Colonic mucosa (tissue), 4 donors: ENCODE measurements around the gene WDPCP. TPM values are rescaled to one million over a fixed set of nuclear protein-coding genes. Genes with fewer than 3 reads are reported as not detected.
"Not testable (repeated sequence)": the region's sequence is repeated elsewhere in the genome, so short reads cannot be mapped to it uniquely, and the experiment has no call there.

ENCODE experiments used
- DNase-seq: peaks from one replicate; pipeline ENCODE4 v3.0.0-alpha.2; 2020
- H3K27ac ChIP-seq: fragments of 200-600 bp; one replicate; pipeline ENCODE4 v1.8.0; 2021
- H3K27me3 ChIP-seq: fragments of 200-600 bp; one replicate; pipeline ENCODE4 v1.8.0; 2021
- H3K36me3 ChIP-seq: fragments of 200-600 bp; one replicate; pipeline ENCODE4 v1.8.0; 2021
- H3K4me1 ChIP-seq: fragments of 200-600 bp; one replicate; pipeline ENCODE4 v1.8.0; 2021; ENCODE audit warnings: mild to moderate bottlenecking
- H3K4me3 ChIP-seq: fragments of 200-600 bp; one replicate; pipeline ENCODE4 v1.8.0; 2021
- H3K9ac ChIP-seq, 2 donors: one replicate each; pipeline ENCODE4 v1.7.0; 2013; ENCODE audit warnings: control low read depth in 2 of 2, low read depth in 2 of 2, low read length in 2 of 2
- H3K9me3 ChIP-seq: fragments of 200-600 bp; one replicate; pipeline ENCODE4 v1.8.0; 2021
- CTCF ChIP-seq: fragments of 200-600 bp; IDR thresholded peaks from one replicate; pipeline ENCODE4 v1.8.0; 2022; ENCODE audit warnings: antibody characterized with exemption, mild to moderate bottlenecking
- intact Hi-C: fragments of 100-400 bp; cut with DNase I; formaldehyde crosslinking; loops from one replicate; pipeline ENCODE4 v1.14.1; 2022
- total RNA-seq, 2 donors: library from RNA; stranded (reverse); fragmentation: NEBNext Ultra II Directional in 1 of 2; extraction: Animal tissue kit (Norgen Biotek cat#: 25700) in 1 of 2; gene quantifications; one replicate each; pipeline ENCODE4 v1.2.1, GENCODE V29; 2021
- donor health status: healthy.
- donor health status: DM: no; HTN: no; CAD: no.
- donor health status: DM: no; HTN: no; CAD: no.

The WDPCP gene
- total RNA-seq, 2 donors from 2014 or later: 3.4 to 4.5 TPM

GRCh38 chr2:63578767-63579166 lies 9.5 kb downstream of the WDPCP start:
- H3K9me3 ChIP-seq: no peaks in the 10 kb centered on the region
- H3K9ac ChIP-seq: no peak overlapping the region
- H3K4me1 ChIP-seq: no peaks in the 10 kb centered on the region
- TF ChIP-seq CTCF: no peak
- H3K27me3 ChIP-seq: no peaks in the 10 kb centered on the region
- no peak for DNase-seq
- no peak overlapping the region for H3K4me3 ChIP-seq
- intact Hi-C loops: no loop called here
- no peak overlapping the region for H3K27ac ChIP-seq
- no peaks in the 10 kb centered on the region for H3K36me3 ChIP-seq

DNA sequence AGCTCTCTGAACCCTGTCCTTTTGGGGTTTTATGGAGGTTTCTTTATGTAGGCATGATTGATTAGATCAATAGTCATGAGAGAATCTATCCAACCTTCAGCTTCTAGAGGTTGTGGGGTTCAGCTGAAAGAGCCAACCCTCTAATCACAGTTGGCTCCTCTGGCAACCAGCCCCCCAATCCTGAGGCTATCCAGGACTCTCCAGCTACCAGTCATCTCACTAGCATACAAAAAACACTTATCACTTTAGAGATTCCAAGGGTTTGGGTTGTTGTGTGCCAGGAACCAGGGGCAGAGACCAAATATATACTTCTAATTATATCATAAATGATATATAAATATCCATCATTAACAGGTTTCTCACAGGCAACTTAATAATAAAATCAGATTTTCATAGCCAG lies 11.7 kb downstream of the WDPCP start:
- Histone ChIP-seq H3K4me3 (no peak overlapping the region), H3K27ac (no peak overlapping the region), H3K27me3 (no peaks in the 10 kb centered on the region), H3K9me3 (no peaks in the 10 kb centered on the region), H3K9ac (no peak overlapping the region), H3K4me1 (no peaks in the 10 kb centered on the region), H3K36me3 (no peaks in the 10 kb centered on the region)
- no peak for DNase-seq
- TF ChIP-seq CTCF: no peak
- intact Hi-C loops: no loop called here

DNA sequence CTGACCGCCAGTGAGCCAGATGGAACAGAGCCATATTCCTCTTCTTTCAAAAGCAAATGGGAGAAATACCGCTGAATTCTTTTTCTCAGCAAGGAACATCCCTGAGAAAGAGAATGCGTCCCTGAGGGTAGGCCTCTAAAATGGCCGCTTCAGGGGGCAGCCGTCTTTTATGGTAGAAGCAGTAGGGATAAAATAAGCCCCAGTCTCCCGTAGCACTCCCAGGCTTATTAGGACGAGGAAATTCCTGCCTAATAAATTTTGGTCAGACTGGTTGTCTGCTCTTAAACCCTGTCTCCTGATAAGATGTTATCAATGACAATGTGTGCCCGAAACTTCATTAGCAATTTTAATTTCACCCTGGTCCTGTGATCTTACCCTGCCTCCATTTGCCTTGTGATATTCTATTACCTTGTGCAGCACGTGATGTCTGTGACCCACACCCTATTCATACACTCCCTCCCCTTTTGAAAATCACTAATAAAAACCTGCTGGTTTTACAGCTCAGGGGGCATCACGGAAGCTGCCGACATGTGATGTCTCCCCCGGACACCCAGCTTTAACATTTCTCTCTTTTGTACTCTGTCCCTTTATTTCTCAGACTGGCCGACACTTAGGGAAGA lies 14.4 kb downstream of the WDPCP start:
- H3K4me1 ChIP-seq, H3K9ac ChIP-seq, H3K27ac ChIP-seq, H3K9me3 ChIP-seq, DNase-seq, H3K4me3 ChIP-seq, H3K27me3 ChIP-seq, H3K36me3 ChIP-seq, intact Hi-C loops: not testable (repeated sequence)

DNA sequence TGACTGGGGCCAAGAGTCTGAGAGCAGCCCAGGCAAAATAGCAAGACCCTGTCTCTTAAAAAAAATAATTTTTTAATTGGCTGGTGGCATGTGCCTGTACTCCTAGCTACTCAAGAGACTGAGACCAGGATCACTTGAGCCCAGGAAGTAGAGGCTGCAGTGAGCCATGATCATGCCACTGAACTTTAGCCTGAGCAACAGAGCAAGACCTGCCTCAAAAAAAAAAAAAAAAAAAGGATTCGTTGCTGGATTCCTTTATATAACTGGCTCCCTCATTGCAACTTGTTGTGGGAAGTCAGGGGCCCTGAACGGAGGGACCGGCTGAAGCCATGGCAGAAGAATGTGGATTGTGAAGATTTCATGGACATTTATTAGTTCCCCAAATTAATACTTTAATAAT lies 15.3 kb downstream of the WDPCP start:
- H3K27me3 ChIP-seq, H3K36me3 ChIP-seq, intact Hi-C loops, H3K9me3 ChIP-seq, H3K9ac ChIP-seq, H3K4me3 ChIP-seq, DNase-seq, H3K27ac ChIP-seq, H3K4me1 ChIP-seq: not testable (repeated sequence)

DNA sequence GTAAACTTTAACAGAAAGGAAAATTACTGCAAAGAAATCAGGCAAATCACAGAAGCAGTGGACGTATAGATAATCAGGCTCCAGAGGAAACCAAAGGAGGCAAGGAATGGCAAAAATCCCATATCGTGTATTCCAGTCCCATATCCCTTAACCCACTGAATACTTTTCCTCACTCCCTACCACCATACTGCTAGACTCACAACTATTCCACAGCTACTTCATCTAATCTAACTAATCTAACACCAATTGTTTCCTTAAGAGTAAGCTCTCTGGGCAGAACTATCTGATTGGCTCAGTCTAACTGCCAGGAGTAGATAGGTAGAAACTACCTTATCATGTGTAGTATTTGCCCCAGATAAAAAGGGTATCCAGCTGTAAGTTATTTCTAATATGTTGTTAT lies 16.3 kb downstream of the WDPCP start:
- no peaks in the 10 kb centered on the region for H3K27me3 ChIP-seq
- no peak overlapping the region for H3K4me3 ChIP-seq
- H3K9ac ChIP-seq: no peak overlapping the region
- H3K4me1 ChIP-seq: no peaks in the 10 kb centered on the region
- H3K36me3 ChIP-seq: no peaks in the 10 kb centered on the region
- no peaks in the 10 kb centered on the region for H3K9me3 ChIP-seq
- TF ChIP-seq CTCF: no peak
- intact Hi-C loops: no loop called here
- no peak overlapping the region for H3K27ac ChIP-seq
- no peak for DNase-seq

- no peak for DNase-seq
- TF ChIP-seq CTCF: no peak
- Histone ChIP-seq H3K9ac (no peak overlapping the region), H3K36me3 (no peaks in the 10 kb centered on the region), H3K27ac (no peak overlapping the region), H3K27me3 (no peaks in the 10 kb centered on the region), H3K9me3 (no peaks in the 10 kb centered on the region), H3K4me1 (no peaks in the 10 kb centered on the region), H3K4me3 (no peak overlapping the region)
- intact Hi-C loops: no loop called here
These were observed 17.0 kb downstream of the WDPCP start for GRCh38 chr2:63571291-63571690.
